Loucy (cell line): ENCODE results near the gene SDC1.

Source experiments
- CTCF ChIP-seq: fragments of 200-600 bp; sonication (generic); conservative IDR thresholded peaks from 2 replicates; pipeline ENCODE4 v1.5.1; 2014; ENCODE audit warnings: mild to moderate bottlenecking, antibody characterized with exemption, low read length
- EZH2phosphoT487 ChIP-seq: fragments of 200-600 bp; IDR thresholded peaks from 2 replicates; pipeline ENCODE4 v1.6.1; 2018; ENCODE audit warnings: antibody characterized with exemption, mild to moderate bottlenecking, moderate library complexity, borderline replicate concordance

GRCh38 chr2:20165677-20166509 is 59.0 kb downstream of the SDC1 start:
- no peak for TF ChIP-seq CTCF
- TF ChIP-seq EZH2phosphoT487 = no peak
